Measurements from ENCODE around the gene ACP1.

DNA sequence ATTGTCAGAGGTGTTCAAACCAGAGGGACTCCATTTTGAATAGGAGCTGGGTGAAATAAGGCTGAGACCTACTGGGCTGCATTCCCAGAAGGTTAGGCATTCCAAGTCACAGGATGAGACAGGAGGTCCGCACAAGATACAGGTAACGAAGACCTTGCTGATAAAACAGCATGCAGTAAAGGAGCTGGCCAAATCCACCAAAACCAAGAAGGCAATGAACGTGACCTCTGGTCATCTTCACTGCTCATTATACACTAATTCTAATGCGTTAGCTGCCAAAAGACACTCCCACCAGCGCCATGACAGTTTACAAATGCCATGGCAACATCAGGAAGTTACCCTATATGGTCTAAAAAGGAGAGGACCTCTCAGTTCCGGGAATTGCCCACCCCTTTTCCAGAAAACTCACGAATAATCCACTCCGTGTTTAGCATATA is 11.5 kb upstream of the ACP1 start:
- TF ChIP-seq, protein P1, sequence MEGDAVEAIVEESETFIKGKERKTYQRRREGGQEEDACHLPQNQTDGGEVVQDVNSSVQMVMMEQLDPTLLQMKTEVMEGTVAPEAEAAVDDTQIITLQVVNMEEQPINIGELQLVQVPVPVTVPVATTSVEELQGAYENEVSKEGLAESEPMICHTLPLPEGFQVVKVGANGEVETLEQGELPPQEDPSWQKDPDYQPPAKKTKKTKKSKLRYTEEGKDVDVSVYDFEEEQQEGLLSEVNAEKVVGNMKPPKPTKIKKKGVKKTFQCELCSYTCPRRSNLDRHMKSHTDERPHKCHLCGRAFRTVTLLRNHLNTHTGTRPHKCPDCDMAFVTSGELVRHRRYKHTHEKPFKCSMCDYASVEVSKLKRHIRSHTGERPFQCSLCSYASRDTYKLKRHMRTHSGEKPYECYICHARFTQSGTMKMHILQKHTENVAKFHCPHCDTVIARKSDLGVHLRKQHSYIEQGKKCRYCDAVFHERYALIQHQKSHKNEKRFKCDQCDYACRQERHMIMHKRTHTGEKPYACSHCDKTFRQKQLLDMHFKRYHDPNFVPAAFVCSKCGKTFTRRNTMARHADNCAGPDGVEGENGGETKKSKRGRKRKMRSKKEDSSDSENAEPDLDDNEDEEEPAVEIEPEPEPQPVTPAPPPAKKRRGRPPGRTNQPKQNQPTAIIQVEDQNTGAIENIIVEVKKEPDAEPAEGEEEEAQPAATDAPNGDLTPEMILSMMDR (IDR thresholded peaks at IDR 0.05): no peak
- TF ChIP-seq POLR2A (IDR thresholded peaks at IDR 0.05): no peak
- TF ChIP-seq EP300 (IDR thresholded peaks at IDR 0.05): no peak
